OCI-M2 (cell line): ENCODE data around the gene NEK7.
"Not testable (repeated sequence)": the region's sequence is repeated elsewhere in the genome, so short reads cannot be mapped to it uniquely, and the experiment has no call there.

Source experiments
- DNase-seq: peaks from one replicate; lab custom pipeline; 2025; ENCODE audit not compliant: unreplicated experiment; lab: John Stamatoyannopoulos, UW

The NEK7 gene

DNA sequence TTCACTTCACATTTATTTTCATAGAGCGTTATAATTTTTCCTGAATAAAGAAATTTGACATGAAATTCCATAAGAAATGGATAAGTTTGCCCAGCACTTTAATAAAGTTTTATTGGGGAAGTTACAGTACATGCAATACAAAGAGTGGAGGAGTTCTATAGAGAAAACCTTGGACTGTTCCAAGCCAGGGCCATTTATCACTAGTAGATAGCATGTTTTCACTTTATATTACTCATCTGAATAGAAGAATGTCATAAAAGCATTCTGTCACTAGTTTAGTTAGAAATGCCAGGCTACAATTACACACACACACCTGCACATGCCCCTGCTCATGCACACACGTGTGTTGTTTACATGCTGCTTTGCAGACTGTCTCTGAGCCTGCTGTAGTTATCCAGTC, 123.3 kb downstream of the NEK7 start:
- no peak for DNase-seq

GRCh38 chr1:198281911-198282310, 125.1 kb downstream of the NEK7 start:
- DNase-seq: no peak

GRCh38 chr1:198283222-198283621, 126.4 kb downstream of the NEK7 start:
- DNase-seq: no peak

- no peak for DNase-seq
These were observed 131.1 kb downstream of the NEK7 start for GRCh38 chr1:198287916-198288315.

DNA sequence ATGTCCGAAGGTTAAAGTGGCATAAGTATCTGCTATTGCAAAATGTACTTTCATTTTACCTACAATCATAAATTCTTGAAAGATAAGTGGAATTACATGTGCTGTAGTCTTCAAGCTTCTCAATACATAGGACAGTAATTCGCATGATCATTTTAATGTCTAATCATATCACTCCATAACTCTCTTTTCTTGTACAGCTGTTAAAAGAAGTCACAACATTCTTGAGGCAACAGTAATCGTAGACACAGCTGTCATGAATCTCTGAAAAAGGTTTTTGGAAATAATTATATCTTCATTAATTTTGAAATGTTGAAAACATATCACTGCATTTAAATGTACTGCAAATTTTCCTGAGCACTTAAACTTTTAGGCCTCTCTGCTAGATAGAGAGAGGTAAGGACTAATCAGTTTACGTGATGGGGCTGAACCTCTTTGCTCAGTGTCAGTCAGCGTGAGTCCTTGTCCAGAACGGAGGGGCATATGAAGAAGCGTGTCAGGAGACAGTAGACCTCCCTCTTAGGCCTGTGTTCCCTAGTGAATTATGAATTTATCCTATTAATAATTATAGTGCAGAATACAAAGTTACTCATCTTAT, 133.4 kb downstream of the NEK7 start:
- DNase-seq: no peak

- no peak for DNase-seq
These were observed 134.2 kb downstream of the NEK7 start for GRCh38 chr1:198291036-198291435.

- DNase-seq: no peak
These were observed 135.1 kb downstream of the NEK7 start for GRCh38 chr1:198291924-198292323.

DNA sequence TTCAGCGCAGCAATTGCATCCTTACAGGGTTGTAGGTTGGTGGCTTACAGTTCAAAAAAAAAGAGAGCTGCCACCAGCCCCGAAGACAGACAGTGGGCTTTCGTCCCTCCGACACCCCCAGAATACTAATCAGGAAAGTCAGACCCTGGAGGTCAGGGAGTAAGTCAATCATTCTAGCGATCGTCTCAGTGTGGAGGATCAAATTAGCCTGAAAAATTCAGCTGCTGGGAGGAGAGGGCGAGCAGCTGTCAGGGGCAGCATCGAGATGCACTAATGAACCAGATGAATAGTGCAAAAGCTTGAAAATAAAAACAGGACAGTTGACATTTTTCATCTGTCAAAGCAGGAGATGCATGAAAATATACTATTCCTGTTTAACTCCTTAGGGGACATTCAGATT, 138.4 kb downstream of the NEK7 start:
- DNase-seq: no peak

GRCh38 chr1:198295971-198296370, 139.2 kb downstream of the NEK7 start:
- DNase-seq: no peak

DNA sequence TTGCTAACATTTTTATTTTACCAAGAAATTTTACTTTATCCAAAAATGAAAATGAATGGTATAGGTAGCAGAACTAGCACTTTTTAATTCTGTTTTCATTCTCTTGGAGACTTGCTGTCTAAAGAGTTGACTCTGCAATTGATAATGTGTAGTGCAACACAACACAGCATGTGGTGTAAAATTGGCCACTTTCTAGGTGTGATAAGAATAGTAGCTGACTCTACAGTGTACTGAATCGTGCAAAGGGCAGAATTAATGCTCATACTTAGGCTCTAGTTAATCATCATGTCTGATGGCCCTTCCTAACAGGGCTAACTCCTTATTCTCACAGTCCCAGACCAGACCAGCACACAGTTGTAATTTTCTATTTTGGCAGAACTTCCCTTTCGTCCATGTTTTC, 140.5 kb downstream of the NEK7 start:
- DNase-seq: no peak

DNA sequence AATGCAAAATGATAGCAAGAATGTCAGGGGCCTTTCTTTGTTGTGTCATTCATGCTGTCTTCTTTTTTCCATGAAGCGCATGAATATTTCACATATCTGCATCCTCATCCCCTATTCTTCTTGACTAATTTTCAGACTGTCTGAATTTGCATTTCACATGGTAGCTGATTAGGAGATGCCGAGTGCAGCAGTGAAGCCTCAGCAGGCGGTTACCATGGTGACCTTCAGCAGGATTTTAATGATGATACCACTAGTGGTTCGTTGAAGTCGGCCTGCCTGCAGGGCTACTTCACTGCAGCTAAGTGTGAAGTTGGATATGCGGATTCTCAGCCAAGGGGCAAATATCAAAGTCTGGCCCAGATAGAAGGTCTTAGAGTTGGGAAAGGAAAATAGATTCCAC, 141.8 kb downstream of the NEK7 start:
- DNase-seq: no peak

DNA sequence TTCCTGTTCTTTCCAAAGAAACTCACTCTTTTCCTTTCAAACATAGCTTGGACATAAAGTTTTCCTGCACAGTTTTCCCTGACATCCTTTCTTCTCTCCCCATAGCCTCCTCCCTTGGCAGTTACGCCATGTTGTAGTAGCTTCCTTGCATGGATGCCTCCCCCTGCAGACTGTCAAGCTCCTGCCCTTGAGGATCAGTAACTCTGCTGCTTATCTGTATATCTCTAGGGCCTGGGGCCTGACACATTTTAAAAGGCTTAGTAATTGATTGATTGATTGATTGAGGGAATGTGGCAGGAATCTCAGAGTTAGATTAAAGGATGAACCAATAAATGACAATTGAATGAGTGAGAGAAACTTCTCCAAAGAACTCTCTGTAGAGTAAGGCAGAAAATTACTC, 143.7 kb downstream of the NEK7 start:
- DNase-seq: no peak

GRCh38 chr1:198304431-198304830, 147.6 kb downstream of the NEK7 start:
- DNase-seq: no peak

DNA sequence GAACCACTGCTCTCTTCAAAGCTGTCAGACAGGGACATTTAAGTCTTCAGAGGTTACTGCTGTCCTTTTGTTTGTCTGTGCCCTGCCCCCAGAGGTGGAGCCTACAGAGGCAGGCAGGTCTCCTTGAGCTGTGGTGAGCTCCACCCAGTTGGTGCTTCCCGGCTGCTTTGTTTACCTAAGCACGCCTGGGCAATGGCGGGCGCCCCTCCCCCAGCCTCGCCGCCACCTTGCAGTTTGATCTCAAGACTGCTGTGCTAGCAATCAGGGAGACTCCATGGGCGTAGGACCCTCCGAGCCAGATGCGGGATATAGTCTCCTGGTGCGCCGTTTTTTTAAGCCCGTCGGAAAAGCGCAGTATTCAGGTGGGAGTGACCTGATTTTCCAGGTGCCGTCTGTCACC, 158.0 kb downstream of the NEK7 start:
- DNase-seq: not testable (repeated sequence)

DNA sequence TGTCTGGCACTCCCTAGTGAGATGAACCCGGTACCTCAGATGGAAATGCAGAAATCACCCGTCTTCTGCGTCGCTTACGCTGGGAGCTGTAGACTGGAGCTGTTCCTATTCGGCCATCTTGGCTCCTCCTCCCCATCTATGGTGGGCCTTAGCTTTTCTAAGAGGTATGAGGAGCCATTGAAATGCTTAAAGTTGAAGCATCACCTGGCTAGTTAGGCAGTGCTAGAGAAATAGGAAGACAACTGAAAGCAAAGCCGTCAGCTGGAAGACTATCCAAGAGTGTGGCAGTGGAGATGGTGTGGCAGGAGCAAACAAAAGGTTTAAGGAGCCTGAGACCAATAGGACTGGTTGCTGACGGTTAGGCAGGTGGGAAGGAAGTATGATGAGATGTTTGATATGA, 158.5 kb downstream of the NEK7 start:
- DNase-seq: not testable (repeated sequence)

GRCh38 chr1:198316546-198317100, 159.8 kb downstream of the NEK7 start:
- DNase-seq: no peak

DNA sequence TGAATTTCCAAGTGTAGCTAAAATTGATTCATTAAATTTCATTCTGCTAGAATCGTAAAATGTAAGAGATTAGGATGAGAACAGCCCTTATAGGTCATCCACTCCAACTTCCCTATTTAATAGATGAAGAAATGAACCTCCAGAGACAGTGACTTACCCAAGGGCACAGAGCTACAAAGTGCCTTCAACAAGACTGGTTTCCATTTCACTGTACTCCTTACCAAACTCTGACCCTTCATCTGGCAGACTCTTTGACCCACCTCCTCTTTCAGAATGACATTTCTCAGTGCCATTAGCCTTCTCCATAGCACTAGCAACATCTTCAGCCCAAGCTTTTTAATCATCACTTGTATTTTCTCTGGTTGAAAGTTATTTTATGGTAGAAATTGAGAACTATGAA, 161.3 kb downstream of the NEK7 start:
- no peak for DNase-seq

- no peak for DNase-seq
These were observed 164.0 kb downstream of the NEK7 start for GRCh38 chr1:198320759-198321158.

- no peak for DNase-seq
These were observed 169.4 kb downstream of the NEK7 start for GRCh38 chr1:198326232-198326631.

DNA sequence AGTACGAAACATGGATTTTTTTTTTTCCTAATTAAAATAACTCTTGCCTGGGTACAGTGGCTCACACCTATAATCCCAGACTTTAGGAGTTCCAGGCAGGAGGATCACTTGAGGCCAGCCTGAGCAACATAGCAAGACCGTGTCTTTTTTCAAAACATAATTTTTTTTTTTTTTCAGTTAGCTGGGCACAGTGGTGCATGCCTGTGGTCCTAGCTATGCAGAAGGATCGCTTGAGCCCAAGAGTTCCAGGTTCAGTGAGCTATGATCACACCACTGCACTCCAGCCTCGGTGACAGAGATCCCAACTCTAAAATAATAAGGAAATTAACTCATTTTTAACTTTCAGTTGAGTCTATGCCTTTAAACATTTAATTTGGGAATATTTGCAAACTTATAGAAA, 170.1 kb downstream of the NEK7 start:
- DNase-seq: no peak

DNA sequence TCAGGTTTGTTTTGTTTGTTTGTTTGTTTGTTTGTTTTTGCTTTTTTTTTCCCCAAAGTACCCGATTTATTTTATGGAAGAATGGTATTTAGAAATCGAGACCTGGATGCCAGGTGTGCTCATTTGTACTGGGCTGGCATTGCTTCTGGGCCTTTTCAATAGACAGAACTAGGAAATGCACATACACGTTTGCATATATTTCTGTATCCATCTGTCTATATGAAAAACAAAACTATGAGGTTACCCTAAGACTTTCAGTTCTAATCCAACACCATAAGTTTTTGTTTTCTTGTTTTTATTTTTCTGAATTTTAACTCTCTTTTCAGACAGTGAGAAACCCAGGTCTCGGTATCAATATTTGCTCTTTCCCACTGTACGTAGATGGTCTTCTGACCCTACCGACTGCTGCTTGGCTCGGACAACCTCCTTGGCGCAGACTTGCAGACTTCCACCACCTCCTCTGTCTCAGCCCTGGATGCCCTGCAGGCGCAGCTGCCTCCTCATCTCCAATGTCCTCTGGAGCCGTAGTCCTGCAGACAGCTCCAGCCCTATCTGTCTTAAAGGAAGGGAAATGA, 171.7 kb downstream of the NEK7 start:
- DNase-seq: no peak

DNA sequence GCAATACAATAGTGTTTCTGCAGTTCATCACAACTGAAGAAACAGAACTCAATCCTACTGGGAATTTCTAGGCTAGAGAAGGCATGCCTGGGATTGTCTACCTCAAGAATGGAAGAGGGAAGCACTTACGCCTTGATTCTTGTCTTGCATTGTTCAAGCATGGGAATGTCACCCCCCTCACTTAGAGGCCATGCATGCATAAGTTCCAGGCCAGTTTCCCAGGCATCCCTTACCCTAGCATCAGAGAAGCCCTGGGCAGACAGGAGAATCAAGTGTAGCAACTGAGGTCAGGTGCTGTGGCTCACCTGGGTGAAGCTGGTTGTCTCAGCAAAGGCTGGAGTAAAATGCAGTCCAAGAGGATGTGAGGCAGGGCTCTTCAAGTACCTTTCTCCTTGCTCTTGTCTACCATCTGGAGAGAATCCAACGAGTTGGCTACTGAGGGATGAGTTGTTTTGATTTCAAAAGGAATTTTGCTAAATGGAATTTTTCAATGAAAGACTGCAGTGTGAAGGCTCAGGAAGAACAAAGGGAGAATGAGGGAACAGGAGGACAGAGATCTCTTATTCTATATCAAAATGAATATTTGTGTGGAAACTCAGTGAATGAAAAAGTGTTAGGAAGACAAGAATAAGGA, 174.3 kb downstream of the NEK7 start:
- no peak for DNase-seq

- no peak for DNase-seq
These were observed 176.9 kb downstream of the NEK7 start for GRCh38 chr1:198333744-198334143.
